K562 (cell line): ENCODE data around the gene HSPA1L. TPM values are rescaled to one million over a fixed set of nuclear protein-coding genes. Genes with fewer than 3 reads are reported as not detected.

ENCODE experiments used
- CBX1 ChIP-seq: sonication (generic); IDR thresholded peaks from 2 replicates; pipeline ENCODE4 v1.6.1; 2016; ENCODE audit warnings: antibody characterized with exemption, low read depth, mild to moderate bottlenecking
- CHD1 ChIP-seq: fragments of 200-600 bp; sonication (generic); IDR thresholded peaks from one replicate; pipeline ENCODE4 v1.6.1; 2012; ENCODE audit warnings: mild to moderate bottlenecking, moderate library complexity, low read length, inconsistent platforms
- KAT2B ChIP-seq: IDR thresholded peaks from one replicate; pipeline ENCODE4 v1.6.1; 2012; ENCODE audit warnings: low read depth, mild to moderate bottlenecking, control low read depth, inconsistent platforms, low read length, moderate library complexity
- PRMT5 ChIP-seq: sonication (generic); formaldehyde crosslinking; IDR thresholded peaks from 2 replicates; pipeline ENCODE4 v1.5.0; 2020; ENCODE audit warnings: missing genetic modification reagents
- RFX1 ChIP-seq: fragments of 450-650 bp; IDR thresholded peaks from 2 replicates; pipeline ENCODE4 v1.6.1; 2016; ENCODE audit warnings: mild to moderate bottlenecking, moderate library complexity
- STAG1 ChIP-seq: sonication (generic); formaldehyde crosslinking; IDR thresholded peaks from 2 replicates; pipeline ENCODE4 v1.5.0; 2020; ENCODE audit warnings: missing genetic modification reagents, borderline replicate concordance
- polyA plus RNA-seq, 8 experiments: library from polyadenylated mRNA; depleted of rRNA in 4 of 8; stranded (reverse) in 5 of 8; unstranded in 3 of 8; fragments of >200 nt; fragmentation: Nextera tagmentation in 2 of 8; fragmentation: Illumina TruSeq in 1 of 8; extraction: Ambion mirVana in 2 of 8; extraction: Trizol in 1 of 8; gene quantifications; 2 replicates each; pipeline versions ENCODE4 v1.2.1 to v1.2.3, GENCODE V29; 2011 to 2014; ENCODE audit warnings: inconsistent platforms in 1 of 8, missing spikeins in 1 of 8
- total RNA-seq, 7 experiments: library from RNA; depleted of rRNA in 6 of 7; stranded (reverse); fragments of >200 nt in 6 of 7; fragmentation: Illumina TruSeq in 2 of 7; extraction: Trizol in 2 of 7; gene quantifications; 2 replicates each; pipeline versions ENCODE4 v1.2.1 to v1.2.3, GENCODE V29; 2011 to 2021; ENCODE audit warnings: low replicate concordance in 1 of 7
- TF ChIP-seq, protein P1 (sequence below): fragments of 200-600 bp; sonication (generic); IDR thresholded peaks from one replicate; pipeline ENCODE4 v1.6.1; 2012; ENCODE audit warnings: mild to moderate bottlenecking, low read depth, low read length, inconsistent platforms
- TF ChIP-seq, protein P2 (sequence below), 2 experiments: fragments of 250-450 bp in 1 of 2; fragments of 450-650 bp in 1 of 2; sonication (Bioruptor Pico) in 1 of 2; IDR thresholded peaks; 2 replicates each; pipeline versions ENCODE4 v1.6.1 to v1.8.0; 2016 to 2021; ENCODE audit warnings: mild to moderate bottlenecking in 2 of 2, moderate library complexity in 2 of 2, missing compliant biosample characterization in 1 of 2, missing genetic modification characterization in 1 of 2
- TF ChIP-seq, protein P3 (sequence below): sonication (generic); formaldehyde crosslinking; IDR thresholded peaks from 2 replicates; pipeline ENCODE4 v1.8.1; 2023; ENCODE audit warnings: mild to moderate bottlenecking, missing genetic modification reagents
- TF ChIP-seq, protein P4 (sequence below): fragments of 450-650 bp; formaldehyde crosslinking; IDR thresholded peaks from 2 replicates; pipeline ENCODE4 v1.4.0; 2022; ENCODE audit warnings: missing genetic modification characterization

HSPA1L gene
- total and polyA plus RNA-seq, 9 of the 15 experiments (the other 6 are each of a cell fraction or from before 2014, with no cell fraction given), result 0.14 to 2.1 (median 1.3) TPM

DNA sequence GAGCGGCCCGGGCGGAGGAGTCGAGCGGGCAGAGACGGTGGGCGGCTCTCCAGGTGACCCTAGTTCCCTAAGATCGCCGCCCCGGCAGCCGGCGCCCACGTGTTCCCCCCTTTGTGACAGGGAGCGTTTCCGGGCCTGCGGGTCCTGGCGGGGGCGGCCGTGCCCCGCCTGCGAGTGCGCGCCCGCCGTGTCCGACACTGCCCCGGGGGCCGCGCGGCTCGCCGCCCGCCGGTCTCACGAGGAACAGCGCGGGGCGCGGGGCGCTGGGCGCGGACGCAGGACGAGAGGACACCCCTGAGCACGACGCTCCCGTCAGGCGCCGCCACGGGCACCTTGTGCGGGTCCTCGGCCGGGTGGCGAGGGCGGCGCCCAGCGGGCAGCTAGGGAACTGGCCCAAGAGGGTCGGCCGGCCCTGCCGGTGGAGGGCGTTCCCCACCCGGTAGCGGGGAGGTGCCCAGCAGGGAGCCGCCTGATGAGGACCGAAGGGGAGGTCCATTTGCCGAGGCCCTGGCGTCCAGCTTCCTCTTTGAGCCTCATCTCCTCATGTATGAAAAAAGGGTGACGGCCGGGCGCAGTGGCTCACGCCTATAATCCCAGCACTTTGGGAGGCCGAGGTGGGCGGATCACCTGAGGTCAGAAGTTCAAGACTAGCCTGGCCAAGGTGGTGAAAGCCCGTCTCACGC, 19.3 kb downstream of the HSPA1L start, which contains the start of gene VARS1 (continued):
- TF ChIP-seq, protein P1, sequence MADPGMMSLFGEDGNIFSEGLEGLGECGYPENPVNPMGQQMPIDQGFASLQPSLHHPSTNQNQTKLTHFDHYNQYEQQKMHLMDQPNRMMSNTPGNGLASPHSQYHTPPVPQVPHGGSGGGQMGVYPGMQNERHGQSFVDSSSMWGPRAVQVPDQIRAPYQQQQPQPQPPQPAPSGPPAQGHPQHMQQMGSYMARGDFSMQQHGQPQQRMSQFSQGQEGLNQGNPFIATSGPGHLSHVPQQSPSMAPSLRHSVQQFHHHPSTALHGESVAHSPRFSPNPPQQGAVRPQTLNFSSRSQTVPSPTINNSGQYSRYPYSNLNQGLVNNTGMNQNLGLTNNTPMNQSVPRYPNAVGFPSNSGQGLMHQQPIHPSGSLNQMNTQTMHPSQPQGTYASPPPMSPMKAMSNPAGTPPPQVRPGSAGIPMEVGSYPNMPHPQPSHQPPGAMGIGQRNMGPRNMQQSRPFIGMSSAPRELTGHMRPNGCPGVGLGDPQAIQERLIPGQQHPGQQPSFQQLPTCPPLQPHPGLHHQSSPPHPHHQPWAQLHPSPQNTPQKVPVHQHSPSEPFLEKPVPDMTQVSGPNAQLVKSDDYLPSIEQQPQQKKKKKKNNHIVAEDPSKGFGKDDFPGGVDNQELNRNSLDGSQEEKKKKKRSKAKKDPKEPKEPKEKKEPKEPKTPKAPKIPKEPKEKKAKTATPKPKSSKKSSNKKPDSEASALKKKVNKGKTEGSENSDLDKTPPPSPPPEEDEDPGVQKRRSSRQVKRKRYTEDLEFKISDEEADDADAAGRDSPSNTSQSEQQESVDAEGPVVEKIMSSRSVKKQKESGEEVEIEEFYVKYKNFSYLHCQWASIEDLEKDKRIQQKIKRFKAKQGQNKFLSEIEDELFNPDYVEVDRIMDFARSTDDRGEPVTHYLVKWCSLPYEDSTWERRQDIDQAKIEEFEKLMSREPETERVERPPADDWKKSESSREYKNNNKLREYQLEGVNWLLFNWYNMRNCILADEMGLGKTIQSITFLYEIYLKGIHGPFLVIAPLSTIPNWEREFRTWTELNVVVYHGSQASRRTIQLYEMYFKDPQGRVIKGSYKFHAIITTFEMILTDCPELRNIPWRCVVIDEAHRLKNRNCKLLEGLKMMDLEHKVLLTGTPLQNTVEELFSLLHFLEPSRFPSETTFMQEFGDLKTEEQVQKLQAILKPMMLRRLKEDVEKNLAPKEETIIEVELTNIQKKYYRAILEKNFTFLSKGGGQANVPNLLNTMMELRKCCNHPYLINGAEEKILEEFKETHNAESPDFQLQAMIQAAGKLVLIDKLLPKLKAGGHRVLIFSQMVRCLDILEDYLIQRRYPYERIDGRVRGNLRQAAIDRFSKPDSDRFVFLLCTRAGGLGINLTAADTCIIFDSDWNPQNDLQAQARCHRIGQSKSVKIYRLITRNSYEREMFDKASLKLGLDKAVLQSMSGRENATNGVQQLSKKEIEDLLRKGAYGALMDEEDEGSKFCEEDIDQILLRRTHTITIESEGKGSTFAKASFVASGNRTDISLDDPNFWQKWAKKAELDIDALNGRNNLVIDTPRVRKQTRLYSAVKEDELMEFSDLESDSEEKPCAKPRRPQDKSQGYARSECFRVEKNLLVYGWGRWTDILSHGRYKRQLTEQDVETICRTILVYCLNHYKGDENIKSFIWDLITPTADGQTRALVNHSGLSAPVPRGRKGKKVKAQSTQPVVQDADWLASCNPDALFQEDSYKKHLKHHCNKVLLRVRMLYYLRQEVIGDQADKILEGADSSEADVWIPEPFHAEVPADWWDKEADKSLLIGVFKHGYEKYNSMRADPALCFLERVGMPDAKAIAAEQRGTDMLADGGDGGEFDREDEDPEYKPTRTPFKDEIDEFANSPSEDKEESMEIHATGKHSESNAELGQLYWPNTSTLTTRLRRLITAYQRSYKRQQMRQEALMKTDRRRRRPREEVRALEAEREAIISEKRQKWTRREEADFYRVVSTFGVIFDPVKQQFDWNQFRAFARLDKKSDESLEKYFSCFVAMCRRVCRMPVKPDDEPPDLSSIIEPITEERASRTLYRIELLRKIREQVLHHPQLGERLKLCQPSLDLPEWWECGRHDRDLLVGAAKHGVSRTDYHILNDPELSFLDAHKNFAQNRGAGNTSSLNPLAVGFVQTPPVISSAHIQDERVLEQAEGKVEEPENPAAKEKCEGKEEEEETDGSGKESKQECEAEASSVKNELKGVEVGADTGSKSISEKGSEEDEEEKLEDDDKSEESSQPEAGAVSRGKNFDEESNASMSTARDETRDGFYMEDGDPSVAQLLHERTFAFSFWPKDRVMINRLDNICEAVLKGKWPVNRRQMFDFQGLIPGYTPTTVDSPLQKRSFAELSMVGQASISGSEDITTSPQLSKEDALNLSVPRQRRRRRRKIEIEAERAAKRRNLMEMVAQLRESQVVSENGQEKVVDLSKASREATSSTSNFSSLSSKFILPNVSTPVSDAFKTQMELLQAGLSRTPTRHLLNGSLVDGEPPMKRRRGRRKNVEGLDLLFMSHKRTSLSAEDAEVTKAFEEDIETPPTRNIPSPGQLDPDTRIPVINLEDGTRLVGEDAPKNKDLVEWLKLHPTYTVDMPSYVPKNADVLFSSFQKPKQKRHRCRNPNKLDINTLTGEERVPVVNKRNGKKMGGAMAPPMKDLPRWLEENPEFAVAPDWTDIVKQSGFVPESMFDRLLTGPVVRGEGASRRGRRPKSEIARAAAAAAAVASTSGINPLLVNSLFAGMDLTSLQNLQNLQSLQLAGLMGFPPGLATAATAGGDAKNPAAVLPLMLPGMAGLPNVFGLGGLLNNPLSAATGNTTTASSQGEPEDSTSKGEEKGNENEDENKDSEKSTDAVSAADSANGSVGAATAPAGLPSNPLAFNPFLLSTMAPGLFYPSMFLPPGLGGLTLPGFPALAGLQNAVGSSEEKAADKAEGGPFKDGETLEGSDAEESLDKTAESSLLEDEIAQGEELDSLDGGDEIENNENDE, result no peak
- no peak for TF ChIP-seq STAG1
- no peak for TF ChIP-seq RFX1
- TF ChIP-seq CBX1, result peak; percentile 82
- TF ChIP-seq, protein P2, sequence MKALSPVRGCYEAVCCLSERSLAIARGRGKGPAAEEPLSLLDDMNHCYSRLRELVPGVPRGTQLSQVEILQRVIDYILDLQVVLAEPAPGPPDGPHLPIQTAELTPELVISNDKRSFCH (CRISPR knock-in tag; IDR thresholded peaks at IDR 0.05), result no peak
- TF ChIP-seq, protein P2 (tag; IDR thresholded peaks at IDR 0.05), result peak; percentile 98
- TF ChIP-seq, protein P3, sequence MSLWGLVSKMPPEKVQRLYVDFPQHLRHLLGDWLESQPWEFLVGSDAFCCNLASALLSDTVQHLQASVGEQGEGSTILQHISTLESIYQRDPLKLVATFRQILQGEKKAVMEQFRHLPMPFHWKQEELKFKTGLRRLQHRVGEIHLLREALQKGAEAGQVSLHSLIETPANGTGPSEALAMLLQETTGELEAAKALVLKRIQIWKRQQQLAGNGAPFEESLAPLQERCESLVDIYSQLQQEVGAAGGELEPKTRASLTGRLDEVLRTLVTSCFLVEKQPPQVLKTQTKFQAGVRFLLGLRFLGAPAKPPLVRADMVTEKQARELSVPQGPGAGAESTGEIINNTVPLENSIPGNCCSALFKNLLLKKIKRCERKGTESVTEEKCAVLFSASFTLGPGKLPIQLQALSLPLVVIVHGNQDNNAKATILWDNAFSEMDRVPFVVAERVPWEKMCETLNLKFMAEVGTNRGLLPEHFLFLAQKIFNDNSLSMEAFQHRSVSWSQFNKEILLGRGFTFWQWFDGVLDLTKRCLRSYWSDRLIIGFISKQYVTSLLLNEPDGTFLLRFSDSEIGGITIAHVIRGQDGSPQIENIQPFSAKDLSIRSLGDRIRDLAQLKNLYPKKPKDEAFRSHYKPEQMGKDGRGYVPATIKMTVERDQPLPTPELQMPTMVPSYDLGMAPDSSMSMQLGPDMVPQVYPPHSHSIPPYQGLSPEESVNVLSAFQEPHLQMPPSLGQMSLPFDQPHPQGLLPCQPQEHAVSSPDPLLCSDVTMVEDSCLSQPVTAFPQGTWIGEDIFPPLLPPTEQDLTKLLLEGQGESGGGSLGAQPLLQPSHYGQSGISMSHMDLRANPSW (CRISPR knock-in tag), result peak; percentile 92
- TF ChIP-seq, protein P4, sequence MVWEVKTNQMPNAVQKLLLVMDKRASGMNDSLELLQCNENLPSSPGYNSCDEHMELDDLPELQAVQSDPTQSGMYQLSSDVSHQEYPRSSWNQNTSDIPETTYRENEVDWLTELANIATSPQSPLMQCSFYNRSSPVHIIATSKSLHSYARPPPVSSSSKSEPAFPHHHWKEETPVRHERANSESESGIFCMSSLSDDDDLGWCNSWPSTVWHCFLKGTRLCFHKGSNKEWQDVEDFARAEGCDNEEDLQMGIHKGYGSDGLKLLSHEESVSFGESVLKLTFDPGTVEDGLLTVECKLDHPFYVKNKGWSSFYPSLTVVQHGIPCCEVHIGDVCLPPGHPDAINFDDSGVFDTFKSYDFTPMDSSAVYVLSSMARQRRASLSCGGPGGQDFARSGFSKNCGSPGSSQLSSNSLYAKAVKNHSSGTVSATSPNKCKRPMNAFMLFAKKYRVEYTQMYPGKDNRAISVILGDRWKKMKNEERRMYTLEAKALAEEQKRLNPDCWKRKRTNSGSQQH (CRISPR knock-in tag), result no peak
- TF ChIP-seq PRMT5 (CRISPR knock-in tag), result peak; percentile 83; the same call in 1 of the 2 replicates
- peak; percentile 86 for TF ChIP-seq KAT2B
- no peak for TF ChIP-seq CHD1
